Fibroblast of skin of scalp (primary cell): ENCODE measurements around the gene PPFIA4.

Experiments
- DNase-seq: peaks from one replicate; pipeline ENCODE4 v3.0.0-alpha.2; 2013

The PPFIA4 gene

GRCh38 chr1:203085528-203086406 is 59.5 kb downstream of the PPFIA4 start, which contains the start of gene MYOG:
MYOG (minus strand) TSS chr1:203086012; CDS start chr1:203085961, 51 bp downstream.
- DNase-seq, result no peak

GRCh38 chr1:203086992-203087763 is 60.9 kb downstream of the PPFIA4 start:
- DNase-seq, result no peak

- no peak for DNase-seq
Observed at GRCh38 chr1:203088441-203088840, 62.1 kb downstream of the PPFIA4 start.

- DNase-seq, result no peak
Observed at GRCh38 chr1:203089001-203089650, 62.8 kb downstream of the PPFIA4 start.

- DNase-seq, result no peak
Observed at GRCh38 chr1:203089651-203090045, 63.4 kb downstream of the PPFIA4 start.

GRCh38 chr1:203090421-203091198 is 64.3 kb downstream of the PPFIA4 start:
- no peak for DNase-seq

GRCh38 chr1:203091199-203091477 is 64.8 kb downstream of the PPFIA4 start:
- no peak for DNase-seq

- no peak for DNase-seq
Observed at GRCh38 chr1:203091761-203092330, 65.6 kb downstream of the PPFIA4 start.

GRCh38 chr1:203093754-203094410 is 67.6 kb downstream of the PPFIA4 start:
- DNase-seq, result no peak

- no peak for DNase-seq
Observed at GRCh38 chr1:203095061-203095690, 68.9 kb downstream of the PPFIA4 start.

GRCh38 chr1:203096566-203096965 is 70.3 kb downstream of the PPFIA4 start:
- DNase-seq, result no peak

- DNase-seq, result no peak
Observed at GRCh38 chr1:203097001-203097400, 70.7 kb downstream of the PPFIA4 start.

- no peak for DNase-seq
Observed at GRCh38 chr1:203098445-203098844, 72.2 kb downstream of the PPFIA4 start.

- no peak for DNase-seq
Observed at GRCh38 chr1:203098914-203099520, 72.7 kb downstream of the PPFIA4 start.

- DNase-seq, result no peak
Observed at GRCh38 chr1:203099805-203100515, 73.7 kb downstream of the PPFIA4 start.

GRCh38 chr1:203100516-203100869 is 74.2 kb downstream of the PPFIA4 start:
- no peak for DNase-seq

- no peak for DNase-seq
Observed at GRCh38 chr1:203101813-203102634, 75.7 kb downstream of the PPFIA4 start.

- no peak for DNase-seq
Observed at GRCh38 chr1:203103216-203103615, 76.9 kb downstream of the PPFIA4 start.

- no peak for DNase-seq
Observed at GRCh38 chr1:203103829-203104495, 77.7 kb downstream of the PPFIA4 start.
